HL-60/S4 treated with phorbol 12-myristate 13-acetate at 8.2 ng/mL for 4 days and 3 days (cell line): Measurements from ENCODE around the gene KCTD20.

Source experiments
- in situ Hi-C: fragments of 300-500 bp; cut with MboI; formaldehyde crosslinking; loops from 2 replicates; pipeline ENCODE4 v1.15.0; 2022; ENCODE audit warnings: low sequenced_read_pairs

The KCTD20 gene

DNA sequence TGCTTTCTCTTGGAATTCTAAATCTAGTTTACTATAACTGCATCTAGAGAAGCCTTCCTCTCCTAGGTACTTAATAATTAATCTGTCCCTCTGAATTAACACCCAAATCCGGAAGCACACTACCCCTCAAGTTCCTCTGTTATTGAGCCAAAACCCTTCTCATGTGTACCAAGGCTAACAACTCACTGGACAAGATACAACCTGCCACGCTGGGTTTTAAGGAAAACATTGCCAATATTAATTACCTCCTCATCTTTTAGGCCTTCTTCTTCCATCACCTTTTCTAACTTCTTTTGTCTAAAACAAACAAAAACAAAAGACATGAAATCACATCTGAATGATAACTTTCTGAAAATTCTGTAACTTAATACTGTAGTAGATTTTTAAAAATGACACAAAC, 82.5 kb downstream of the KCTD20 start:
- in situ Hi-C loops: no loop called here

DNA sequence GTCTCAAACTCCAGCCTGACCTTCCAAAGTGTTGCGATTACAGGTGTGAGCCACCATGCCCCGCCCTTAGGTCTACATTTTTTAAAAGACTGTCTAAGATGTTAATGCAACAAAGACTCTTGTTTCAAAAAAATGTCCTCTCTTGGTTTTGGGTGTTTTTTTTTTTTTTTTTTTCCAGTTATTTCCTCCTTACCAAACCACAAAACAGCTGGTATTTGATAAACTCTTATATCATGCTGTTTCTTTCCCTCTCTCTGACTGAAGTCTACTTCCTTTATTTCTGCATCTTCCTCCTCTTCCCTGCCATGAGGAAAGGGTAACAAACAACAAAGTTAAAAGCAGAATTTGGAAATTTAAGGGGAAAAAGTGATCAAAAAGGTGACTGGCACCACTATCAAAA, 83.3 kb downstream of the KCTD20 start:
- in situ Hi-C loops: no loop called here

- in situ Hi-C loops: no loop called here
These were observed 90.5 kb downstream of the KCTD20 start for GRCh38 chr6:36533321-36533720.

DNA sequence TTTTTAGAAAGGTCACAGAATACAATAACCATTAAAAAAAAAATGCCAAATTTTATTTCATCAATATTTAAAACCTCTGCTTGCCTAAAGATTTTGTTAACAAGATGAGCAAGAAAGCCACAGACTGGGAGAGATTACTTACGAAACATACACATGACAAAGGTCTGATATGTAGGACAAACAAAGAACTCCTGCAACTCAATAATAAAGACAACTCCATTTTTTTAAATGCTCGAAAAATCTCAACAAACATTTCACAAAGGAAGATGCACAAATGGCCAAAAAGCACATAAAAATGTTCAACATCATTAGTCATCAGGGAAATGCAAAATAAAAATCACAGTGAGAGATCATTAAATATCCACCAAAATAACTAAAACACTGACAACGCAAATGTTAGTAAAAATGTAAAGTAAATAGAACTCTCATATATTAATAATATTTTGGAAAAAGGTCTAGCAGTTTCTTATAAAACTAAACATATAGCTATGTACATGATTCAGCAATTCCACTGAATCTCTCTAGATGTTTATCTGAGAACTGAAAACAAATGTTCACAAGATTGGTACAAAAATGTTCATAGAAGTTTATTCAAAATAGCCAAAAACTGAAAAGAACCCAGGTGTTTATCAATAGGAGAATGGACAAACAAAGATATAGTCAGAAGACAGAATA, 94.2 kb downstream of the KCTD20 start:
- in situ Hi-C loops: no loop called here

- in situ Hi-C loops: no loop called here
These were observed 97.2 kb downstream of the KCTD20 start for GRCh38 chr6:36539814-36540568.
